Upper lobe of left lung (tissue), 4 donors: ENCODE data around the gene HDHD5.

Experiments
- CTCF ChIP-seq, 6 experiments: fragments of 450-650 bp in 4 of 6; fragments of 200-600 bp in 2 of 6; sonication (generic) in 2 of 6; IDR thresholded peaks; one replicate each; pipeline ENCODE4 v1.5.1; 2016 to 2019; ENCODE audit warnings: antibody characterized with exemption in 6 of 6
- EP300 ChIP-seq, 4 donors: sonication (generic); formaldehyde crosslinking; IDR thresholded peaks; one replicate each; pipeline ENCODE4 v1.5.1; 2017; ENCODE audit warnings: antibody characterized with exemption in 4 of 4, control low read depth in 2 of 4
- POLR2A ChIP-seq, 4 donors: fragments of 450-650 bp; IDR thresholded peaks; one replicate each; pipeline ENCODE4 v1.5.1; 2016 to 2017; ENCODE audit warnings: antibody characterized with exemption in 4 of 4, mild to moderate bottlenecking in 2 of 4

- TF ChIP-seq CTCF (IDR thresholded peaks at IDR 0.05) (no peak), EP300 (IDR thresholded peaks at IDR 0.05) (no peak), POLR2A (IDR thresholded peaks at IDR 0.05) (no peak)
Measured at GRCh38 chr22:17106161-17106784, 52.8 kb downstream of the HDHD5 start.
